Panc1 (cell line): ENCODE results near the gene GATB.

Experiments used
- POLR2AphosphoS5 ChIP-seq: IDR thresholded peaks from 2 replicates; pipeline ENCODE4 v1.6.1; 2012; ENCODE audit warnings: mild to moderate bottlenecking, low read depth, low read length, moderate library complexity
- REST ChIP-seq, 2 experiments: IDR thresholded peaks; 2 replicates each; pipeline ENCODE4 v1.6.1; 2011 to 2012; ENCODE audit warnings: low read depth in 2 of 2, control low read depth in 1 of 2, low read length in 1 of 2, mild to moderate bottlenecking in 1 of 2, moderate library complexity in 1 of 2; ENCODE audit not compliant: insufficient read depth in 1 of 2
- TF ChIP-seq, protein P1 (sequence below): fragments of 450-650 bp; IDR thresholded peaks from 2 replicates; pipeline ENCODE4 v1.5.1; 2017; ENCODE audit warnings: mild to moderate bottlenecking

GRCh38 chr4:151797131-151797530 lies 36.3 kb upstream of the GATB start:
- TF ChIP-seq, protein P1, sequence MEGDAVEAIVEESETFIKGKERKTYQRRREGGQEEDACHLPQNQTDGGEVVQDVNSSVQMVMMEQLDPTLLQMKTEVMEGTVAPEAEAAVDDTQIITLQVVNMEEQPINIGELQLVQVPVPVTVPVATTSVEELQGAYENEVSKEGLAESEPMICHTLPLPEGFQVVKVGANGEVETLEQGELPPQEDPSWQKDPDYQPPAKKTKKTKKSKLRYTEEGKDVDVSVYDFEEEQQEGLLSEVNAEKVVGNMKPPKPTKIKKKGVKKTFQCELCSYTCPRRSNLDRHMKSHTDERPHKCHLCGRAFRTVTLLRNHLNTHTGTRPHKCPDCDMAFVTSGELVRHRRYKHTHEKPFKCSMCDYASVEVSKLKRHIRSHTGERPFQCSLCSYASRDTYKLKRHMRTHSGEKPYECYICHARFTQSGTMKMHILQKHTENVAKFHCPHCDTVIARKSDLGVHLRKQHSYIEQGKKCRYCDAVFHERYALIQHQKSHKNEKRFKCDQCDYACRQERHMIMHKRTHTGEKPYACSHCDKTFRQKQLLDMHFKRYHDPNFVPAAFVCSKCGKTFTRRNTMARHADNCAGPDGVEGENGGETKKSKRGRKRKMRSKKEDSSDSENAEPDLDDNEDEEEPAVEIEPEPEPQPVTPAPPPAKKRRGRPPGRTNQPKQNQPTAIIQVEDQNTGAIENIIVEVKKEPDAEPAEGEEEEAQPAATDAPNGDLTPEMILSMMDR, result no peak
- TF ChIP-seq POLR2AphosphoS5 (no peak), REST (IDR thresholded peaks at IDR 0.05; ENCODE audit: insufficient read depth in 1 of 2, low read depth in 2 of 2, low read length in 1 of 2) (no peak)
